ENCODE data around the gene NUP188. TPM values are rescaled to one million over a fixed set of nuclear protein-coding genes. Genes with fewer than 3 reads are reported as not detected.

Gene NUP188
- total and polyA plus RNA-seq, 2 of the 13 experiments (the other 11 are each of a cell fraction or from before 2014, with no cell fraction given): 28.0 to 38.5 TPM

DNA sequence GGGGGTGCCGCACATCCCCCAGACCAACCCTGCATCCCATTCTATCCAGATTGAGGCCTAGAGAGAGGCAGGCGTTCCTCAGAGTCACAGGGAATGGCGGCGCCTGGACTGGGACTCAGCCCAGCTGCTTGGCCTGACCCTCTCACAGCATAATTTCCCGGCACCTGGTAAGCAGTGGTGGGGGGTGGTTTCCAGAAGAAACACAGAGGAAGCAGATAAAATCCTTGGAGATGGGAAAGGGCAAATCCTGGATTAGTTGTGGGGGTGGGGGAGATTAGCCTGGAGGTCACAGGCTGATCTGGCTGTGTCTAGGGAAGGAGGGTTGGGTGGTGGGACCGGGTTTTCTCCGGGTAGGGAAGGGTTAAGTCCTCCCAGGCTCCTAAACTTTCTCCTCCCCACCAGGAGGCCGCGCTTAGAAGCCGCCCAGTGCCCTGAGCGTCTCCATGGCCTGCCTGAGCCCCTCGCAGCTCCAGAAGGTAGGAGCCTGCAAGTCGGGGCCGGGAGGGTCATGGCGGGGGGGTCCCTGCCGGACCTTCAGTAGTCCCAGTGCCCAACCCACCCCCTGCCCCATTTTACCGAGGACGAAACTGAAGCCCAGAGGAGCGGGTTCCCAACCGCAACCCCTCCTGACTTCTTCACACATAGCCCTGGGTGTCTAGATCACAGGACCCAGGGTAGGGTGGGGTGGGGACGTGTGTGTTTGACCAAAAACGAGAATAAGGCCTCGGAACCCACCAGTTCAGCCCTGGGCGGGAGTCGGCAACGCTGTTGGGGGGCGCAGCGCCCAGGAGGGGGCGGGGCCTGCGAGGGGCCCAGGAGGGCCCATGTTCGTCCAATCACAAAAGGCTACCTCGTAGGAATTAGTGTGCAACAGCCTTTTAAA lies 25.4 kb upstream of the NUP188 start (continued):
- TF ChIP-seq HOXA9 (CRISPR knock-in tag; IDR thresholded peaks at IDR 0.05; ENCODE audit: borderline replicate concordance) (no peak), POGZ (CRISPR knock-in tag; IDR thresholded peaks at IDR 0.05) (no peak), ZMYM2 (CRISPR knock-in tag; IDR thresholded peaks at IDR 0.05) (no peak), ZMYM3 (CRISPR knock-in tag; IDR thresholded peaks at IDR 0.05) (no peak), TBL1XR1 (IDR thresholded peaks at IDR 0.05; ENCODE audit: borderline replicate concordance, low read length, partially characterized antibody) (no peak), ZFX (CRISPR knock-in tag; IDR thresholded peaks at IDR 0.05; ENCODE audit: low read depth) (peak; percentile 67), THAP11 (CRISPR knock-in tag; IDR thresholded peaks at IDR 0.05) (0 out of 2 replicates have a peak, but pooled peaks have one; percentile 24), ZEB1 (IDR thresholded peaks at IDR 0.05; ENCODE audit: insufficient replicate concordance, low read depth) (peak; percentile 49), TSC22D2 (CRISPR knock-in tag; IDR thresholded peaks at IDR 0.05; ENCODE audit: borderline replicate concordance) (no peak), SRY (CRISPR knock-in tag; IDR thresholded peaks at IDR 0.05) (no peak), ERF (CRISPR knock-in tag; IDR thresholded peaks at IDR 0.05) (0 out of 2 replicates have a peak, but pooled peaks have one; percentile 46), MYC (CRISPR knock-in tag; IDR thresholded peaks at IDR 0.05; ENCODE audit: borderline replicate concordance) (0 out of 2 replicates have a peak, but pooled peaks have one; percentile 52), YY1 (IDR thresholded peaks at IDR 0.05; ENCODE audit: insufficient read depth, insufficient replicate concordance, low read depth, low read length) (peak; percentile 28), ZFP82 (CRISPR knock-in tag; IDR thresholded peaks at IDR 0.05; ENCODE audit: borderline replicate concordance) (no peak), SPEN (CRISPR knock-in tag; IDR thresholded peaks at IDR 0.05; ENCODE audit: low read depth) (0 out of 2 replicates have a peak, but pooled peaks have one; percentile 28), ZNF326 (CRISPR knock-in tag; IDR thresholded peaks at IDR 0.05; ENCODE audit: borderline replicate concordance) (no peak), ZNF282 (IDR thresholded peaks at IDR 0.05; ENCODE audit: partially characterized antibody) (no peak)
- TF ChIP-seq, protein P1, sequence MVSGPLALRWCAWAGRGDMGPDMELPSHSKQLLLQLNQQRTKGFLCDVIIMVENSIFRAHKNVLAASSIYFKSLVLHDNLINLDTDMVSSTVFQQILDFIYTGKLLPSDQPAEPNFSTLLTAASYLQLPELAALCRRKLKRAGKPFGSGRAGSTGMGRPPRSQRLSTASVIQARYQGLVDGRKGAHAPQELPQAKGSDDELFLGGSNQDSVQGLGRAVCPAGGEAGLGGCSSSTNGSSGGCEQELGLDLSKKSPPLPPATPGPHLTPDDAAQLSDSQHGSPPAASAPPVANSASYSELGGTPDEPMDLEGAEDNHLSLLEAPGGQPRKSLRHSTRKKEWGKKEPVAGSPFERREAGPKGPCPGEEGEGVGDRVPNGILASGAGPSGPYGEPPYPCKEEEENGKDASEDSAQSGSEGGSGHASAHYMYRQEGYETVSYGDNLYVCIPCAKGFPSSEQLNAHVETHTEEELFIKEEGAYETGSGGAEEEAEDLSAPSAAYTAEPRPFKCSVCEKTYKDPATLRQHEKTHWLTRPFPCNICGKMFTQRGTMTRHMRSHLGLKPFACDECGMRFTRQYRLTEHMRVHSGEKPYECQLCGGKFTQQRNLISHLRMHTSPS (CRISPR knock-in tag; IDR thresholded peaks at IDR 0.05; ENCODE audit: low read depth): no peak
- TF ChIP-seq, protein P2, sequence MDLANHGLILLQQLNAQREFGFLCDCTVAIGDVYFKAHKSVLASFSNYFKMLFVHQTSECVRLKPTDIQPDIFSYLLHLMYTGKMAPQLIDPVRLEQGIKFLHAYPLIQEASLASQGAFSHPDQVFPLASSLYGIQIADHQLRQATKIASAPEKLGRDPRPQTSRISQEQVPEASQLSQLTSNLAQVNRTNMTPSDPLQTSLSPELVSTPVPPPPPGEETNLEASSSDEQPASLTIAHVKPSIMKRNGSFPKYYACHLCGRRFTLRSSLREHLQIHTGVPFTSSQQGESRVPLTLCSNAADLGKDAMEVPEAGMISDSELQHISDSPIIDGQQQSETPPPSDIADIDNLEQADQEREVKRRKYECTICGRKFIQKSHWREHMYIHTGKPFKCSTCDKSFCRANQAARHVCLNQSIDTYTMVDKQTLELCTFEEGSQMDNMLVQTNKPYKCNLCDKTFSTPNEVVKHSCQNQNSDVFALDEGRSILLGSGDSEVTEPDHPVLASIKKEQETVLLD (CRISPR knock-in tag; IDR thresholded peaks at IDR 0.05; ENCODE audit: low read depth): no peak
- TF ChIP-seq, protein P3, sequence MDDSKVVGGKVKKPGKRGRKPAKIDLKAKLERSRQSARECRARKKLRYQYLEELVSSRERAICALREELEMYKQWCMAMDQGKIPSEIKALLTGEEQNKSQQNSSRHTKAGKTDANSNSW (CRISPR knock-in tag; IDR thresholded peaks at IDR 0.05; ENCODE audit: borderline replicate concordance): no peak
- TF ChIP-seq, protein P4, sequence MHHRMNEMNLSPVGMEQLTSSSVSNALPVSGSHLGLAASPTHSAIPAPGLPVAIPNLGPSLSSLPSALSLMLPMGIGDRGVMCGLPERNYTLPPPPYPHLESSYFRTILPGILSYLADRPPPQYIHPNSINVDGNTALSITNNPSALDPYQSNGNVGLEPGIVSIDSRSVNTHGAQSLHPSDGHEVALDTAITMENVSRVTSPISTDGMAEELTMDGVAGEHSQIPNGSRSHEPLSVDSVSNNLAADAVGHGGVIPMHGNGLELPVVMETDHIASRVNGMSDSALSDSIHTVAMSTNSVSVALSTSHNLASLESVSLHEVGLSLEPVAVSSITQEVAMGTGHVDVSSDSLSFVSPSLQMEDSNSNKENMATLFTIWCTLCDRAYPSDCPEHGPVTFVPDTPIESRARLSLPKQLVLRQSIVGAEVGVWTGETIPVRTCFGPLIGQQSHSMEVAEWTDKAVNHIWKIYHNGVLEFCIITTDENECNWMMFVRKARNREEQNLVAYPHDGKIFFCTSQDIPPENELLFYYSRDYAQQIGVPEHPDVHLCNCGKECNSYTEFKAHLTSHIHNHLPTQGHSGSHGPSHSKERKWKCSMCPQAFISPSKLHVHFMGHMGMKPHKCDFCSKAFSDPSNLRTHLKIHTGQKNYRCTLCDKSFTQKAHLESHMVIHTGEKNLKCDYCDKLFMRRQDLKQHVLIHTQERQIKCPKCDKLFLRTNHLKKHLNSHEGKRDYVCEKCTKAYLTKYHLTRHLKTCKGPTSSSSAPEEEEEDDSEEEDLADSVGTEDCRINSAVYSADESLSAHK (CRISPR knock-in tag; IDR thresholded peaks at IDR 0.05; ENCODE audit: borderline replicate concordance): no peak
- TF ChIP-seq, protein P5, sequence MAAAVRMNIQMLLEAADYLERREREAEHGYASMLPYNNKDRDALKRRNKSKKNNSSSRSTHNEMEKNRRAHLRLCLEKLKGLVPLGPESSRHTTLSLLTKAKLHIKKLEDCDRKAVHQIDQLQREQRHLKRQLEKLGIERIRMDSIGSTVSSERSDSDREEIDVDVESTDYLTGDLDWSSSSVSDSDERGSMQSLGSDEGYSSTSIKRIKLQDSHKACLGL (CRISPR knock-in tag; IDR thresholded peaks at IDR 0.05): no peak

All from HepG2 (cell line).